ENCODE measurements around the gene PTPRN2.

PTPRN2 gene

DNA sequence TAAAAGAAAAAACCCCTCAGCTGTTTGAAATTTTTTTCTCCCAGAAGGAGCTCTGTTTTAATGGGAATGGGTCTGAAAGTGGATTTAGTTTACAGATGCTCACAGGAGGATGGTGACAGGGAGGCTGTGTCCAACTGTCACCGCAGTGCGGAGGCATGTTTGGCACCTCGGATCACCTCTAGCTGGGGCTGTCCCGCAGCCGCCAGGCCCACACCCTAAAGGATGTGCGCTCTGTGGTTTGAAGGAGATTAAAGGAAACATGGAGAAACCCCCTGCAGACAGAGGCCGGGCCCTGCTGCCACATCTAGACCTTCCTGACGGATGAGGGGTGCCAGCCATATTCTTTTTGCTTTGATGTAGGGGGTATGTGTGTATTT, 1090.3 kb downstream of the PTPRN2 start:
- Histone ChIP-seq H2AFZ (ENCODE audit: low read length) (no peak overlapping the region), H3K18ac (ENCODE audit: low read length) (no peak overlapping the region), H4K91ac (ENCODE audit: low read depth, low read length, poor library complexity) (no peak overlapping the region), H3K27ac (replicated peaks; ENCODE audit: low read length) (no peak overlapping the region), H2BK5ac (ENCODE audit: low read length) (no peak overlapping the region), H3K9me3 (replicated peaks in 1 of 2; ENCODE audit: control insufficient read depth in 2 of 2, insufficient read depth in 1 of 2, low read depth in 1 of 2, low read length in 2 of 2) (peaks cover 0 to 1% of the 10 kb centered on the region in 2 donors), H4K8ac (ENCODE audit: low read depth, low read length) (no peak overlapping the region), H3K4me3 (ENCODE audit: low read length in 2 of 2) (no peak overlapping the region), H3K27me3 (ENCODE audit: control insufficient read depth in 3 of 3, insufficient read depth in 3 of 3, low read depth in 1 of 3, low read length in 3 of 3) (no peaks in the 10 kb centered on the region), H3K4ac (ENCODE audit: low read length) (no peak overlapping the region), H2AK5ac (ENCODE audit: low read depth, low read length) (no peak overlapping the region), H2BK12ac (ENCODE audit: low read length) (no peak overlapping the region), H3K4me1 (ENCODE audit: control insufficient read depth in 2 of 2, insufficient read depth in 1 of 2, low read depth in 1 of 2, low read length in 2 of 2) (peaks cover 6 to 23% of the 10 kb centered on the region in 2 donors), H2BK15ac (ENCODE audit: low read length) (no peak overlapping the region), H3K23ac (ENCODE audit: low read depth, low read length, poor library complexity) (peak overlapping the region; percentile 17), H3K36me3 (replicated peaks in 1 of 2; ENCODE audit: control insufficient read depth in 2 of 2, insufficient read depth in 2 of 2, low read length in 2 of 2) (no peaks in the 10 kb centered on the region), H3K4me2 (ENCODE audit: insufficient read depth, low read length, poor library complexity, severe bottlenecking) (no peak overlapping the region), H3K9ac (ENCODE audit: low read depth, low read length, poor library complexity) (no peak overlapping the region), H3K14ac (ENCODE audit: low read length) (no peak overlapping the region), H2BK120ac (ENCODE audit: low read depth, low read length) (no peak overlapping the region), H3K79me1 (ENCODE audit: low read depth, low read length) (no peaks in the 10 kb centered on the region)
- WGBS, 2 donors (ENCODE audit: extremely low coverage in 2 of 2, insufficient read length in 2 of 2, insufficient replicate concordance in 1 of 2), result no CpG with 5 or more reads among the region's 8 CpGs
- no peak for DNase-seq (ENCODE audit: low spot score)

DNA sequence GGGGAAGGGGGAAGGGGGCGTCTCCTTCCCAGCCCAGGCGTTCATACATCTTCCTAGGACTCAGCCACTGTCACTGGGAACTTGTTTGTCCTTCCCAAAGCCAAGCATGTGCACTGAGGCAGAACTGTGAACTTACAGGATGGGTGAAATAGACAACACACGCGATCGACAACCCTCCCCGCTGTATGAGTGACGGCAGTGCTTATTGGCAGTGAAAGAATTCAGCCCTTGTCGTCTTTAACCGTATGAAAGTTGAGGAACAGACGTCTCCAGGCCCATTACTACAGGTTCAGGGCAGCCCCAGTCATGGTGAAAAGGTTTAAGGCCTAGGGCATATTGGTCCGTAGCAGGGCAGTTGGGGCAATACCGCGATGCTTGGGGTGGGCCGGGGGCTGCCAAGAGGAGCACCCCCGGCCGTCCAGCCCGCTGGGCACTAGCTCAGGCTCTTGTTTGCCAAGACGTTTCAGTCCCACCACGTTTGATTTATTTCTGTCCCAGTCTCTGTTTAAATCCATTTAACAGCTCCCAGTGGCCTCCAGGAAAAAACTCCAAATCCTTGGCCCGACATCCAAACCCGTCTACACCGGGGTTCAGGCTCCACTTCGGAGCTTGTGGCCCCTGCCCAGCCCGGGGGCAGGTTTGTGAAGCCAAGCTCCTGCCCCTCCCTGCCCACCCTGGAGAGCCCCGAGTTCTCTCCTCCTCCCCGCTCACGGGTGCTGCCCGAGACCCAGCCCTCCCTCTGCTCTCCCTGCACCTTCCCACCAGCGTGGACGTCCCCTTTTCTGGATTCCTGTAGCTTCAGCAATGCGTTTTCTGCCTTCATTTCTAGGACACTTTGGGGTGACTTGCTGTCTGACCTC, 1091.0 kb downstream of the PTPRN2 start:
- H2BK12ac ChIP-seq (ENCODE audit: low read length), result no peak overlapping the region
- WGBS, 2 donors (ENCODE audit: extremely low coverage in 2 of 2, insufficient read length in 2 of 2, insufficient replicate concordance in 1 of 2), result no CpG with 5 or more reads among the region's 31 CpGs
- DNase-seq (ENCODE audit: low spot score), result no peak
- H3K4me1 ChIP-seq (ENCODE audit: control insufficient read depth in 2 of 2, insufficient read depth in 1 of 2, low read depth in 1 of 2, low read length in 2 of 2), result peaks cover 6 to 23% of the 10 kb centered on the region in 2 donors
- no peaks in the 10 kb centered on the region for H3K36me3 ChIP-seq (replicated peaks in 1 of 2; ENCODE audit: control insufficient read depth in 2 of 2, insufficient read depth in 2 of 2, low read length in 2 of 2)
- no peak overlapping the region for H2BK15ac ChIP-seq (ENCODE audit: low read length)
- no peak overlapping the region for H2AK5ac ChIP-seq (ENCODE audit: low read depth, low read length)
- no peak overlapping the region for H3K4me2 ChIP-seq (ENCODE audit: insufficient read depth, low read length, poor library complexity, severe bottlenecking)
- H3K27me3 ChIP-seq (ENCODE audit: control insufficient read depth in 3 of 3, insufficient read depth in 3 of 3, low read depth in 1 of 3, low read length in 3 of 3), result no peaks in the 10 kb centered on the region
- H4K91ac ChIP-seq (ENCODE audit: low read depth, low read length, poor library complexity), result no peak overlapping the region
- H3K23ac ChIP-seq (ENCODE audit: low read depth, low read length, poor library complexity), result no peak overlapping the region
- no peak overlapping the region for H2AFZ ChIP-seq (ENCODE audit: low read length)
- no peaks in the 10 kb centered on the region for H3K79me1 ChIP-seq (ENCODE audit: low read depth, low read length)
- no peak overlapping the region for H3K18ac ChIP-seq (ENCODE audit: low read length)
- no peak overlapping the region for H3K4me3 ChIP-seq (ENCODE audit: low read length in 2 of 2)
- H3K14ac ChIP-seq (ENCODE audit: low read length), result no peak overlapping the region
- no peaks in the 10 kb centered on the region for H3K9me3 ChIP-seq (replicated peaks in 1 of 2; ENCODE audit: control insufficient read depth in 2 of 2, insufficient read depth in 1 of 2, low read depth in 1 of 2, low read length in 2 of 2)
- H3K4ac ChIP-seq (ENCODE audit: low read length), result no peak overlapping the region
- H3K27ac ChIP-seq (replicated peaks; ENCODE audit: low read length), result no peak overlapping the region
- H4K8ac ChIP-seq (ENCODE audit: low read depth, low read length), result no peak overlapping the region
- H2BK120ac ChIP-seq (ENCODE audit: low read depth, low read length), result no peak overlapping the region
- no peak overlapping the region for H2BK5ac ChIP-seq (ENCODE audit: low read length)
- no peak overlapping the region for H3K9ac ChIP-seq (ENCODE audit: low read depth, low read length, poor library complexity)

DNA sequence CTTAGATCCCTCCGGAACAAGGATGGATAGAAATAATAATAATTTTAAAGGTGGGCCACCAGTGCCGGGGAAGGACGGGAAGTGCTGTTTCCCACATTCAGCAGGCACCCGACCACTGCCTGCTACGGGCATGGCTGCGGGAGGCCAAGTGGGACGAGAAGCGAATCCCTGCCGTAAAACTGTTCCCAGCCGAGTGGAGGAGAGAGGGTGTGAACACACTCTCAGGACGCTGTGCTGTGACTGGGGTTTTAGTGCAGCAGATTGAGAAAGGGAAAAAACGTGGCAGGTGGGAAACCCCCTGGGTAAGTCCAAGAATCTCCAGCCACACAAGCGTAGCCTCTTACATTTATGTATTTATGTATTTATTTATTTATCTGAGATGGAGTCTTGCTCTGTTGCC, 1092.0 kb downstream of the PTPRN2 start:
- H3K9me3 ChIP-seq (replicated peaks in 1 of 2; ENCODE audit: control insufficient read depth in 2 of 2, insufficient read depth in 1 of 2, low read depth in 1 of 2, low read length in 2 of 2), result peaks cover 0 to 8% of the 10 kb centered on the region in 2 donors
- H3K4me1 ChIP-seq (ENCODE audit: control insufficient read depth in 2 of 2, insufficient read depth in 1 of 2, low read depth in 1 of 2, low read length in 2 of 2), result peaks cover 6 to 23% of the 10 kb centered on the region in 2 donors
- no peak overlapping the region for H4K8ac ChIP-seq (ENCODE audit: low read depth, low read length)
- H2BK5ac ChIP-seq (ENCODE audit: low read length), result no peak overlapping the region
- DNase-seq (ENCODE audit: low spot score), result no peak
- no peaks in the 10 kb centered on the region for H3K36me3 ChIP-seq (replicated peaks in 1 of 2; ENCODE audit: control insufficient read depth in 2 of 2, insufficient read depth in 2 of 2, low read length in 2 of 2)
- H3K18ac ChIP-seq (ENCODE audit: low read length), result no peak overlapping the region
- H3K23ac ChIP-seq (ENCODE audit: low read depth, low read length, poor library complexity), result no peak overlapping the region
- no peak overlapping the region for H3K14ac ChIP-seq (ENCODE audit: low read length)
- H4K91ac ChIP-seq (ENCODE audit: low read depth, low read length, poor library complexity), result no peak overlapping the region
- H2BK12ac ChIP-seq (ENCODE audit: low read length), result no peak overlapping the region
- no peak overlapping the region for H3K27ac ChIP-seq (replicated peaks; ENCODE audit: low read length)
- H3K4ac ChIP-seq (ENCODE audit: low read length), result no peak overlapping the region
- no peak overlapping the region for H3K9ac ChIP-seq (ENCODE audit: low read depth, low read length, poor library complexity)
- no peak overlapping the region for H2AFZ ChIP-seq (ENCODE audit: low read length)
- H3K4me2 ChIP-seq (ENCODE audit: insufficient read depth, low read length, poor library complexity, severe bottlenecking), result no peak overlapping the region
- no peak overlapping the region for H3K4me3 ChIP-seq (ENCODE audit: low read length in 2 of 2)
- H2AK5ac ChIP-seq (ENCODE audit: low read depth, low read length), result no peak overlapping the region
- WGBS, 2 donors (ENCODE audit: extremely low coverage in 2 of 2, insufficient read length in 2 of 2, insufficient replicate concordance in 1 of 2), result no CpG with 5 or more reads among the region's 13 CpGs
- H3K27me3 ChIP-seq (ENCODE audit: control insufficient read depth in 3 of 3, insufficient read depth in 3 of 3, low read depth in 1 of 3, low read length in 3 of 3), result no peaks in the 10 kb centered on the region
- no peaks in the 10 kb centered on the region for H3K79me1 ChIP-seq (ENCODE audit: low read depth, low read length)
- no peak overlapping the region for H2BK120ac ChIP-seq (ENCODE audit: low read depth, low read length)
- no peak overlapping the region for H2BK15ac ChIP-seq (ENCODE audit: low read length)

DNA sequence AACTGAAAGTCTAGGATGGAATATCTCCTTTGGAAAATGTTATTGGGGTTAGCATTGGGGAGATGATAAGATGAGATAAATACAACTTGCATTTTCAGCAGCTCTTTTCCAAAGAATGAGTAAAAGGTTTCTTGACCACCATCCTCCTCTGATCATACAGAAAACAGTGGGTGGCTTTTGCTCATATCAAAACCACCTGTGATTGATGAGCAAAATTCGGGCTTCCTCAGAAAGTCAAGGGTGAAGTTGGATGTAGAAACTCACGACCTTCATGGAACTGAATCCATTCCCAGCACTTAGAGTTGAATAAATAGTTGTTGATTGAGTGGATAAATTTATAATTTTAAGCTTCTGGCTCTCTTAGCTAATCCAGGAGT, 1092.5 kb downstream of the PTPRN2 start:
- H4K91ac ChIP-seq (ENCODE audit: low read depth, low read length, poor library complexity), result no peak overlapping the region
- no peak overlapping the region for H2AFZ ChIP-seq (ENCODE audit: low read length)
- no peak overlapping the region for H2BK120ac ChIP-seq (ENCODE audit: low read depth, low read length)
- no peak overlapping the region for H3K4me2 ChIP-seq (ENCODE audit: insufficient read depth, low read length, poor library complexity, severe bottlenecking)
- H3K79me1 ChIP-seq (ENCODE audit: low read depth, low read length), result no peaks in the 10 kb centered on the region
- no peak overlapping the region for H3K27ac ChIP-seq (replicated peaks; ENCODE audit: low read length)
- no peak overlapping the region for H2AK5ac ChIP-seq (ENCODE audit: low read depth, low read length)
- WGBS, 2 donors (ENCODE audit: extremely low coverage in 2 of 2, insufficient read length in 2 of 2, insufficient replicate concordance in 1 of 2), result no CpG with 5 or more reads among the region's 2 CpGs
- no peak for DNase-seq (ENCODE audit: low spot score)
- H3K9ac ChIP-seq (ENCODE audit: low read depth, low read length, poor library complexity), result no peak overlapping the region
- H3K23ac ChIP-seq (ENCODE audit: low read depth, low read length, poor library complexity), result no peak overlapping the region
- H3K18ac ChIP-seq (ENCODE audit: low read length), result no peak overlapping the region
- H3K4me3 ChIP-seq (ENCODE audit: low read length in 2 of 2), result no peak overlapping the region
- peaks cover 0 to 10% of the 10 kb centered on the region in 2 donors for H3K9me3 ChIP-seq (replicated peaks in 1 of 2; ENCODE audit: control insufficient read depth in 2 of 2, insufficient read depth in 1 of 2, low read depth in 1 of 2, low read length in 2 of 2)
- H2BK12ac ChIP-seq (ENCODE audit: low read length), result no peak overlapping the region
- H3K4ac ChIP-seq (ENCODE audit: low read length), result no peak overlapping the region
- H3K36me3 ChIP-seq (replicated peaks in 1 of 2; ENCODE audit: control insufficient read depth in 2 of 2, insufficient read depth in 2 of 2, low read length in 2 of 2), result no peaks in the 10 kb centered on the region
- peaks cover 6 to 23% of the 10 kb centered on the region in 2 donors for H3K4me1 ChIP-seq (ENCODE audit: control insufficient read depth in 2 of 2, insufficient read depth in 1 of 2, low read depth in 1 of 2, low read length in 2 of 2)
- H2BK5ac ChIP-seq (ENCODE audit: low read length), result no peak overlapping the region
- no peaks in the 10 kb centered on the region for H3K27me3 ChIP-seq (ENCODE audit: control insufficient read depth in 3 of 3, insufficient read depth in 3 of 3, low read depth in 1 of 3, low read length in 3 of 3)
- no peak overlapping the region for H2BK15ac ChIP-seq (ENCODE audit: low read length)
- no peak overlapping the region for H4K8ac ChIP-seq (ENCODE audit: low read depth, low read length)
- H3K14ac ChIP-seq (ENCODE audit: low read length), result no peak overlapping the region
